ENCODE data around the gene NCK1. TPM values are rescaled to one million over a fixed set of nuclear protein-coding genes. Genes with fewer than 3 reads are reported as not detected.

Gene NCK1
- total and polyA plus RNA-seq, 2 of the 13 experiments (the other 11 are each of a cell fraction or from before 2014, with no cell fraction given), result 14.7 to 30.4 TPM

DNA sequence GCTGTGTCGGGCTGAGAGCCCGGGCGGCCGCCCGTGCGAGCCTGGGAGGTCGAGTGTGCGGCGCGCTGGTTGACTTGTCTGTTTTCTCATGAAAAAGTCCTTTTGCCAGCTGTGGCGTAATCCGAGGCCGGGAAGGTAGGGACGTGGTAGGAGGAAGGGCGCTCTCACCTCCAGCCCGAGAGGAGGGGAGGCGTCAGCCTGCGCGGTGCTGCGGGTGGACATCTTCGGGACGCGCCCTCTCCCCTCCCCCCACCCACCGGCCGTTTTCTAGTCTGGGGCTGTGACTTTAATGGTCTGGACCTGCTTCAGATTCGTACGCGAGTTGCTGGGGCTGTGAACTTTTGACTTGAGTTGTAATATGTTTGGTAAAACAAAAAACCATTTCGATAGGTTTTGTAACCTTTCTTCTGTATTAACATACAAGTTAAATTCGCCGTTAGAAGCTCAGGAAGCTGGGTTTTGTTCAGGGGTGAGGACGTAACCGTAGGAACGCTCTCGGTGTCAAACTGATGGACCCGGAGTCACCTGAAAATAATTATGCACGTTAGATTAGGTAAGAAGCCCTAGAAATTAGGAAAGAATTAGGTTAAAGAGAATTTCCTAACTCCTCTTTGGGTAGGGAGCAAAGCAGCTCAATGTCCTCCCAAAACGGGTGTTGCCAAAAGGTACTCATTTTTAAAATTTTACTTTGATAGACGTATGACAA is 762 bp downstream of the NCK1 start (continued):
- TF ChIP-seq GLI4 (CRISPR knock-in tag; IDR thresholded peaks at IDR 0.05; ENCODE audit: borderline replicate concordance) (0 out of 2 replicates have a peak, but pooled peaks have one; percentile 1), TGIF2 (CRISPR knock-in tag; IDR thresholded peaks at IDR 0.05) (no peak), ZNF614 (CRISPR knock-in tag; IDR thresholded peaks at IDR 0.05; ENCODE audit: borderline replicate concordance) (0 out of 2 replicates have a peak, but pooled peaks have one; percentile 7), ZNF441 (CRISPR knock-in tag; IDR thresholded peaks at IDR 0.05; ENCODE audit: borderline replicate concordance) (0 out of 2 replicates have a peak, but pooled peaks have one; percentile 1), ZNF136 (CRISPR knock-in tag; IDR thresholded peaks at IDR 0.05; ENCODE audit: low read depth) (0 out of 2 replicates have a peak, but pooled peaks have one; percentile 1), ADNP (CRISPR knock-in tag; IDR thresholded peaks at IDR 0.05) (no peak), PHF21A (CRISPR knock-in tag; IDR thresholded peaks at IDR 0.05) (peak; percentile 75), ZNF30 (CRISPR knock-in tag; IDR thresholded peaks at IDR 0.05) (no peak), ZEB1 (IDR thresholded peaks at IDR 0.05; ENCODE audit: insufficient replicate concordance, low read depth) (peak; percentile 45), SYNCRIP (IDR thresholded peaks at IDR 0.05; ENCODE audit: insufficient read depth, low read depth, low read length) (no peak), EEA1 (CRISPR knock-in tag; IDR thresholded peaks at IDR 0.05; ENCODE audit: borderline replicate concordance) (no peak), XBP1 (CRISPR knock-in tag; IDR thresholded peaks at IDR 0.05) (no peak)
- TF ChIP-seq, protein P1, sequence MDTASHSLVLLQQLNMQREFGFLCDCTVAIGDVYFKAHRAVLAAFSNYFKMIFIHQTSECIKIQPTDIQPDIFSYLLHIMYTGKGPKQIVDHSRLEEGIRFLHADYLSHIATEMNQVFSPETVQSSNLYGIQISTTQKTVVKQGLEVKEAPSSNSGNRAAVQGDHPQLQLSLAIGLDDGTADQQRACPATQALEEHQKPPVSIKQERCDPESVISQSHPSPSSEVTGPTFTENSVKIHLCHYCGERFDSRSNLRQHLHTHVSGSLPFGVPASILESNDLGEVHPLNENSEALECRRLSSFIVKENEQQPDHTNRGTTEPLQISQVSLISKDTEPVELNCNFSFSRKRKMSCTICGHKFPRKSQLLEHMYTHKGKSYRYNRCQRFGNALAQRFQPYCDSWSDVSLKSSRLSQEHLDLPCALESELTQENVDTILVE (CRISPR knock-in tag; IDR thresholded peaks at IDR 0.05), result 0 out of 2 replicates have a peak, but pooled peaks have one; percentile 4
- TF ChIP-seq, protein P2, sequence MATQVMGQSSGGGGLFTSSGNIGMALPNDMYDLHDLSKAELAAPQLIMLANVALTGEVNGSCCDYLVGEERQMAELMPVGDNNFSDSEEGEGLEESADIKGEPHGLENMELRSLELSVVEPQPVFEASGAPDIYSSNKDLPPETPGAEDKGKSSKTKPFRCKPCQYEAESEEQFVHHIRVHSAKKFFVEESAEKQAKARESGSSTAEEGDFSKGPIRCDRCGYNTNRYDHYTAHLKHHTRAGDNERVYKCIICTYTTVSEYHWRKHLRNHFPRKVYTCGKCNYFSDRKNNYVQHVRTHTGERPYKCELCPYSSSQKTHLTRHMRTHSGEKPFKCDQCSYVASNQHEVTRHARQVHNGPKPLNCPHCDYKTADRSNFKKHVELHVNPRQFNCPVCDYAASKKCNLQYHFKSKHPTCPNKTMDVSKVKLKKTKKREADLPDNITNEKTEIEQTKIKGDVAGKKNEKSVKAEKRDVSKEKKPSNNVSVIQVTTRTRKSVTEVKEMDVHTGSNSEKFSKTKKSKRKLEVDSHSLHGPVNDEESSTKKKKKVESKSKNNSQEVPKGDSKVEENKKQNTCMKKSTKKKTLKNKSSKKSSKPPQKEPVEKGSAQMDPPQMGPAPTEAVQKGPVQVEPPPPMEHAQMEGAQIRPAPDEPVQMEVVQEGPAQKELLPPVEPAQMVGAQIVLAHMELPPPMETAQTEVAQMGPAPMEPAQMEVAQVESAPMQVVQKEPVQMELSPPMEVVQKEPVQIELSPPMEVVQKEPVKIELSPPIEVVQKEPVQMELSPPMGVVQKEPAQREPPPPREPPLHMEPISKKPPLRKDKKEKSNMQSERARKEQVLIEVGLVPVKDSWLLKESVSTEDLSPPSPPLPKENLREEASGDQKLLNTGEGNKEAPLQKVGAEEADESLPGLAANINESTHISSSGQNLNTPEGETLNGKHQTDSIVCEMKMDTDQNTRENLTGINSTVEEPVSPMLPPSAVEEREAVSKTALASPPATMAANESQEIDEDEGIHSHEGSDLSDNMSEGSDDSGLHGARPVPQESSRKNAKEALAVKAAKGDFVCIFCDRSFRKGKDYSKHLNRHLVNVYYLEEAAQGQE (IDR thresholded peaks at IDR 0.05; ENCODE audit: borderline replicate concordance in 1 of 2, low read depth in 1 of 2, low read length in 2 of 2), result peak in 1 of 2 experiments; percentile 6; a peak in 1 of 4 replicates
- TF ChIP-seq, protein P3, sequence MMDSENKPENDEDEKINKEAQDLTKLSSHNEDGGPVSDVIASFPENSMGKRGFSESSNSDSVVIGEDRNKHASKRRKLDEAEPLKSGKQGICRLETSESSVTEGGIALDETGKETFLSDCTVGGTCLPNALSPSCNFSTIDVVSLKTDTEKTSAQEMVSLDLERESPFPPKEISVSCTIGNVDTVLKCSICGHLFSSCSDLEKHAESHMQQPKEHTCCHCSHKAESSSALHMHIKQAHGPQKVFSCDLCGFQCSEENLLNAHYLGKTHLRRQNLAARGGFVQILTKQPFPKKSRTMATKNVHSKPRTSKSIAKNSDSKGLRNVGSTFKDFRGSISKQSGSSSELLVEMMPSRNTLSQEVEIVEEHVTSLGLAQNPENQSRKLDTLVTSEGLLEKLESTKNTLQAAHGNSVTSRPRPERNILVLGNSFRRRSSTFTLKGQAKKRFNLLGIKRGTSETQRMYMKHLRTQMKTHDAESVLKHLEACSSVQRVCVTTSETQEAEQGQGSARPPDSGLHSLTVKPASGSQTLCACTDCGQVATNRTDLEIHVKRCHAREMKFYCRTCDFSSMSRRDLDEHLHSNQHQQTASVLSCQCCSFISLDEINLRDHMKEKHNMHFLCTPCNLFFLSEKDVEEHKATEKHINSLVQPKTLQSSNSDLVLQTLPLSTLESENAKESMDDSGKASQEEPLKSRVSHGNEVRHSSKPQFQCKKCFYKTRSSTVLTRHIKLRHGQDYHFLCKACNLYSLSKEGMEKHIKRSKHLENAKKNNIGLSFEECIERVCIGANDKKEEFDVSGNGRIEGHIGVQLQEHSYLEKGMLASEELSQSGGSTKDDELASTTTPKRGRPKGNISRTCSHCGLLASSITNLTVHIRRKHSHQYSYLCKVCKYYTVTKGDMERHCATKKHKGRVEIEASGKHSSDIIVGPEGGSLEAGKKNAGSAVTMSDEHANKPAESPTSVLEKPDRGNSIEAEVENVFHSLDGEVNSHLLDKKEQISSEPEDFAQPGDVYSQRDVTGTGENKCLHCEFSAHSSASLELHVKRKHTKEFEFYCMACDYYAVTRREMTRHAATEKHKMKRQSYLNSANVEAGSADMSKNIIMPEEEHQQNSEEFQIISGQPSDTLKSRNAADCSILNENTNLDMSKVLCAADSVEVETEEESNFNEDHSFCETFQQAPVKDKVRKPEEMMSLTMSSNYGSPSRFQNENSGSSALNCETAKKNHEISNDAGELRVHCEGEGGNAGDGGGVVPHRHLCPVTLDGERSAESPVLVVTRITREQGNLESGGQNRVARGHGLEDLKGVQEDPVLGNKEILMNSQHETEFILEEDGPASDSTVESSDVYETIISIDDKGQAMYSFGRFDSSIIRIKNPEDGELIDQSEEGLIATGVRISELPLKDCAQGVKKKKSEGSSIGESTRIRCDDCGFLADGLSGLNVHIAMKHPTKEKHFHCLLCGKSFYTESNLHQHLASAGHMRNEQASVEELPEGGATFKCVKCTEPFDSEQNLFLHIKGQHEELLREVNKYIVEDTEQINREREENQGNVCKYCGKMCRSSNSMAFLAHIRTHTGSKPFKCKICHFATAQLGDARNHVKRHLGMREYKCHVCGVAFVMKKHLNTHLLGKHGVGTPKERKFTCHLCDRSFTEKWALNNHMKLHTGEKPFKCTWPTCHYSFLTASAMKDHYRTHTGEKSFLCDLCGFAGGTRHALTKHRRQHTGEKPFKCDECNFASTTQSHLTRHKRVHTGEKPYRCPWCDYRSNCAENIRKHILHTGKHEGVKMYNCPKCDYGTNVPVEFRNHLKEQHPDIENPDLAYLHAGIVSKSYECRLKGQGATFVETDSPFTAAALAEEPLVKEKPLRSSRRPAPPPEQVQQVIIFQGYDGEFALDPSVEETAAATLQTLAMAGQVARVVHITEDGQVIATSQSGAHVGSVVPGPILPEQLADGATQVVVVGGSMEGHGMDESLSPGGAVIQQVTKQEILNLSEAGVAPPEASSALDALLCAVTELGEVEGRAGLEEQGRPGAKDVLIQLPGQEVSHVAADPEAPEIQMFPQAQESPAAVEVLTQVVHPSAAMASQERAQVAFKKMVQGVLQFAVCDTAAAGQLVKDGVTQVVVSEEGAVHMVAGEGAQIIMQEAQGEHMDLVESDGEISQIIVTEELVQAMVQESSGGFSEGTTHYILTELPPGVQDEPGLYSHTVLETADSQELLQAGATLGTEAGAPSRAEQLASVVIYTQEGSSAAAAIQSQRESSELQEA (CRISPR knock-in tag; IDR thresholded peaks at IDR 0.05; ENCODE audit: not compliant biosample characterization), result peak; percentile 7
